Coronary artery (tissue), 2 donors: ENCODE data around the gene FXYD7.

Experiments
- DNase-seq: peaks from one replicate; pipeline ENCODE4 v3.0.0-alpha.2; 2017; ENCODE audit warnings: low spot score
- H3K27ac ChIP-seq, 2 donors: fragments of 200-600 bp; sonication (generic); one replicate each; pipeline ENCODE4 v1.5.1; 2016 to 2019
- H3K4me3 ChIP-seq: fragments of 200-600 bp; sonication (generic); 2 replicates; pipeline ENCODE4 v1.5.1; 2016; ENCODE audit warnings: mild to moderate bottlenecking, moderate library complexity
- TF ChIP-seq, protein P1 (sequence below): fragments of 200-600 bp; sonication (generic); IDR thresholded peaks from one replicate; pipeline ENCODE4 v1.5.1; 2019; ENCODE audit warnings: antibody characterized with exemption

The FXYD7 gene

DNA sequence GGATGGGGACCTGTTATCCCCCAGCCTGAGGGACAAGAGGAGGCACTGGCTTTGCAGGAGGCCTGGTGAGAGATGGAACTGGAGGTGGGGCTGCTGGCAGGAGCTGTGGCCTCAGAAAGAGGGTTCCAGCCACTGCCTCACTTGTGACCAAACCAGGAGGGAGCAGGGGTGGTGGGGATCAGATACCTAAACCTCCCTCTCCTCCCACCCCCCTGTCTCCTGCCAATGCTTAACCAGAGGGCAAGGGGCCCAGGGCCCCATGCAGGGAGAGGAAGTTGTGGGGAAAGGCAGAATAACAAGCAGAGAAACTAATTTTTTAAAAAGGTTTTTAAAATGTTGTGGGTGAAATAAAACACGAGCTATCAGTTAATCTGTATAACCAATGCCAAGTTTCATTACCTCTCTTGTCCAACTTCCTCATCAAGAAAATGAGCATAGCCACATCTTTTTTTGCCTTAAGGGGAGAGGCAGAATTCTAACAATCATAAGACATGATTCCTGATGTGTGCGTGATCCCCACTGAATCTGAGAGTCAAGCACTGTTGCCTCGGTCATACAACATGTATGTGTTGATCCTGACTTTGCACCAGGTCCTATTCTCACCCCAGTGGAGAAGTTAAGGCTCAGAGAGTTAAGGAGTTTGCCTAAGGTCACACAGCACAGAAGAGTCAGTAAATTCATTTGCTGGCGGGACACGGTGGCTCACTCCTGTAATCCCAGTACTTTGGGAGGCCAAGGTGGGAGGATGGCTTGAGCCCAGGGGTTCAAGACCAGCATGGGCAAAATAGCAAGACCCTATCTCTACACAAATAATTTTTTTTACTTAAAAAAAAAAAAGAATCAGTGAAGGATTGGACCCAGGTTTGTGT, 24.4 kb downstream of the FXYD7 start:
- no peak for DNase-seq
- H3K27ac ChIP-seq = no peak overlapping the region
- TF ChIP-seq, protein P1, sequence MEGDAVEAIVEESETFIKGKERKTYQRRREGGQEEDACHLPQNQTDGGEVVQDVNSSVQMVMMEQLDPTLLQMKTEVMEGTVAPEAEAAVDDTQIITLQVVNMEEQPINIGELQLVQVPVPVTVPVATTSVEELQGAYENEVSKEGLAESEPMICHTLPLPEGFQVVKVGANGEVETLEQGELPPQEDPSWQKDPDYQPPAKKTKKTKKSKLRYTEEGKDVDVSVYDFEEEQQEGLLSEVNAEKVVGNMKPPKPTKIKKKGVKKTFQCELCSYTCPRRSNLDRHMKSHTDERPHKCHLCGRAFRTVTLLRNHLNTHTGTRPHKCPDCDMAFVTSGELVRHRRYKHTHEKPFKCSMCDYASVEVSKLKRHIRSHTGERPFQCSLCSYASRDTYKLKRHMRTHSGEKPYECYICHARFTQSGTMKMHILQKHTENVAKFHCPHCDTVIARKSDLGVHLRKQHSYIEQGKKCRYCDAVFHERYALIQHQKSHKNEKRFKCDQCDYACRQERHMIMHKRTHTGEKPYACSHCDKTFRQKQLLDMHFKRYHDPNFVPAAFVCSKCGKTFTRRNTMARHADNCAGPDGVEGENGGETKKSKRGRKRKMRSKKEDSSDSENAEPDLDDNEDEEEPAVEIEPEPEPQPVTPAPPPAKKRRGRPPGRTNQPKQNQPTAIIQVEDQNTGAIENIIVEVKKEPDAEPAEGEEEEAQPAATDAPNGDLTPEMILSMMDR = no peak
- H3K4me3 ChIP-seq = no peak overlapping the region

DNA sequence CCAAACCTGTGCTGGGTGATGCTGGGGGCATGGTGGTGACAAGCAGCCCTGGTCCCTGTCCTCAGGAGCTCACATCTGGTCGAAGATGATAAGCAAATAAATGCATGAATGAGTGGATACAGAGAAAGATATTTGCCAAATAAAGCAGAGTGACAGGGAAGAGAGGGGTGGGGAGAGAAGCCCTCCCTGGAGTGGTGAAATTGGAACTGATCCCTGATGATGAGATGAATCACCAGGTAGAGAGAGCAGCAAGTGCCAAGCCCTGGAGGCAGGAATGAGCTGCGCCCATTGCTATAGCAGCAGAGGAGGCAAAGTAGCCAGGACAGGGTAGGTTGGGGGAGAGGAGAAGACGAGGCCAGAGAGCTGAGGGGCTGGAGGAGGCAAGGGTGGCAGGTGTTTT, 25.1 kb downstream of the FXYD7 start:
- no peak for DNase-seq
- TF ChIP-seq, protein P1 = no peak
- Histone ChIP-seq H3K27ac (no peak overlapping the region), H3K4me3 (no peak overlapping the region)

DNA sequence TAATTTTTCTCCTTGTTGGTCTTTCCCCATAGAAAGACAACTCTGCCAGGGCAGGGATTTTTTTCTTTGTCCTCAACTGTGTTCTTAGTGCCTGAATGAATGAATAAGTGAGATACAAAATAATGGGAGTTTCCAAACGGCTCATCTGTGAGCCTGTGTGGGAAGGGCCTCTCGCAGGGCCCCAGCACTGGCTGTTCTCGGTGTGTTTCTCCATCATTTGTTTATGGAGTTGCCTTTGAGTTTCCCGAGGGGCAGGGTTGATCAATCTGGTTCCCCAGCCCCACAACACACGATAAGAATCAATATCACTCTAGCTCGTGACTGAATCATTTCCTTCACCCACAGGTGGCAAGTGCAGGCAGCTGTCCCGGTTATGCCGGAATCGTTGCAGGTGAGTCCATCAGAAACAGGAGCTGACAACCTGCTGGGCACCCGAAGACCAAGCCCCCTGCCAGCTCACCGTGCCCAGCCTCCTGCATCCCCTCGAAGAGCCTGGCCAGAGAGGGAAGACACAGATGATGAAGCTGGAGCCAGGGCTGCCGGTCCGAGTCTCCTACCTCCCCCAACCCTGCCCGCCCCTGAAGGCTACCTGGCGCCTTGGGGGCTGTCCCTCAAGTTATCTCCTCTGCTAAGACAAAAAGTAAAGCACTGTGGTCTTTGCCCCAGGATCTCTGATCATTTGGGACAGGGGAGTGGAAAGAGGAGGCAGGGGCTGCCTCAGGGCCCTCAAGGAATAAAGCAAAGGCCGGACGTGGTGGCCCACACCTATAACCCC, 26.4 kb downstream of the FXYD7 start:
- no peak for DNase-seq
- H3K4me3 ChIP-seq = no peak overlapping the region
- H3K27ac ChIP-seq = no peak overlapping the region
- TF ChIP-seq, protein P1 = no peak

DNA sequence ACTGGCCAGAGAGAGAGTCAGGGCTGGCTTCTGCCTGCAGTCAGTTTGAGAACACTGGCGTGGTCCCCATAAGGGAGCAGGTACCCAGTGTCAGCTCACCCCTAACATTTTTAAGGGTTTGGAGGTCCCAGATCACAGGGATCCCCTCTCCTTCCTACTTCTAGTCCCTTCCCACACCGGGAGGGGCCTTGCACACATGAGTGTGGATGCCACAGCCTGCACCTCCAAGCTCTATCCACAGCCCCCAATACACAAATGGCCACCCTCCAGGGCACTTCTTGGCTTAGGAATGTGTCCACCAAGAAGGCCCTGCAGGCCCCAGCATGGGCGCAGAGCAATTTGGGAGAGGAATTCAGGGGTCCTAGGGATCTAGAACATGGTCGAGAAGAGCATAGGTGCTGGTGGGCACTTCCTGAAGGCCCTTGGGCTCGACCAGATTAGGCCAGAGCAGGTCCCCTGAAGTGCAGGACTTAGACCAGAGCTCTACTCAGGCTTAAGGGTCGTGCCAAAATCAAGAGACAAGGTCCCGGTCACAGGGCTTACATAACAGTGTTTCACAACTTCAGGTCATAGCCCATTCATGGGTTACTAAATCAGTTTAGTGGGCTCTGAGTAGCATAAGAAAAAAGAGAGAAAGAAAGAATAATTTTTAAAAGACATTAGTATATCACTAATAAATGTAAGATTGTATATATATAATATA, 27.5 kb downstream of the FXYD7 start:
- Histone ChIP-seq H3K4me3 (no peak overlapping the region), H3K27ac (no peak overlapping the region)
- TF ChIP-seq, protein P1 = no peak
- no peak for DNase-seq

DNA sequence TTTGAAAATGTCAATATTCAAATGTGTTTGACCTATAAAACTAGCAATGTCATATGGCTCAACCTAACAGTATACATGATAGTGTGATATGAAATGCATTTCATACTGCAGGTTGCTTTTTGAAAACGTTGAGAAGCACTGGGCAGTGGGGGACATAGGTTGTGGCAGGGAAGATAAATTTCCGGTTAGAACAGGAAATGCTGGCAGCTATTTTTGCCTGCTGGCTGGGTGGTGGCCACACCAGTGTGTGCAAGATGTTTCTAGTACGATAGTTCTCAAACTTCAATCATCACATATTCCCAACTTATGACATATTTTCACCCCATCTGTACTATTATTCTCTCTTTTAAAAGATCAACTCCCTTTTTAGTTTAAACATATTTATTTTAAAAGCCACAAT, 28.7 kb downstream of the FXYD7 start:
- no peak for DNase-seq
- TF ChIP-seq, protein P1 = no peak
- no peak overlapping the region for H3K4me3 ChIP-seq
- H3K27ac ChIP-seq = no peak overlapping the region

DNA sequence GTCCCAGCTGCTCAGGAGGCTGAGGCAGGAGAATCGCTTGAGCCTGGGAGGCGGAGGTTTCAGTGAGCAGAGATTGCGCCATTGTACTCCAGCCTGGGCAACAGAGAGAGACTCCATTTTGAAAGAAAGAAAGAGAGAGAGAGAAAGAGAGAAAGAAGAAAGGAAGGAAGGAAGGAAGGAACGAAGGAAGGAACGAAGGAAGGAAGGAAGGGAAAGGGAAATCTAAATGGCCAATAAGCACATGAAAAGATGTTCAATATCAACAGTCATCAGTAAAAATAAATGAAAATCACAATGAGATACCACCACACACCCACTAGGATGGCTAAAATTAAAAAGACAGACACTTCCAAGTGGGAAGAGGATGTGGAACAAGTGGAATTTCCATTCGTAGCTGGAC, 31.2 kb downstream of the FXYD7 start:
- Histone ChIP-seq H3K27ac (no peak overlapping the region), H3K4me3 (no peak overlapping the region)
- TF ChIP-seq, protein P1 = no peak
- DNase-seq = no peak
